HepG2 (cell line): Measurements from ENCODE around the gene JPH2. TPM values are rescaled to one million over a fixed set of nuclear protein-coding genes. Genes with fewer than 3 reads are reported as not detected.

Source experiments
- GLI4 ChIP-seq: sonication (generic); formaldehyde crosslinking; IDR thresholded peaks from 2 replicates; pipeline ENCODE4 v1.5.1; 2020; ENCODE audit warnings: missing genetic modification reagents, mild to moderate bottlenecking, moderate library complexity, borderline replicate concordance
- HMGA1 ChIP-seq: sonication (generic); formaldehyde crosslinking; conservative IDR thresholded peaks from 2 replicates; pipeline ENCODE4 v1.4.0; 2020; ENCODE audit warnings: missing genetic modification reagents
- NPAS2 ChIP-seq: sonication (generic); formaldehyde crosslinking; IDR thresholded peaks from 2 replicates; pipeline ENCODE4 v1.8.0; 2022; ENCODE audit warnings: mild to moderate bottlenecking, missing genetic modification reagents, borderline replicate concordance
- PHB2 ChIP-seq: fragments of 450-650 bp; IDR thresholded peaks from 2 replicates; pipeline ENCODE4 v1.6.1; 2018; ENCODE audit not compliant: partially characterized antibody
- PRPF4 ChIP-seq: fragments of 200-400 bp; formaldehyde crosslinking; IDR thresholded peaks from 2 replicates; pipeline ENCODE4 v1.6.1; 2016; ENCODE audit warnings: low read length, low read depth; ENCODE audit not compliant: poor library complexity, severe bottlenecking
- SPEN ChIP-seq: sonication (generic); formaldehyde crosslinking; IDR thresholded peaks from 2 replicates; pipeline ENCODE4 v1.5.1; 2020; ENCODE audit warnings: low read depth, mild to moderate bottlenecking, missing genetic modification reagents
- U2AF2 ChIP-seq: fragments of 200-400 bp; formaldehyde crosslinking; IDR thresholded peaks from 2 replicates; pipeline ENCODE4 v1.6.1; 2017; ENCODE audit warnings: low read depth, mild to moderate bottlenecking, low read length
- ZFP41 ChIP-seq: sonication (generic); formaldehyde crosslinking; IDR thresholded peaks from 2 replicates; pipeline ENCODE4 v1.4.0; 2020; ENCODE audit warnings: mild to moderate bottlenecking, missing genetic modification reagents, borderline replicate concordance
- ZNF225 ChIP-seq: sonication (generic); formaldehyde crosslinking; IDR thresholded peaks from 2 replicates; pipeline ENCODE4 v1.4.0; 2020; ENCODE audit warnings: mild to moderate bottlenecking, missing genetic modification reagents
- ZNF232 ChIP-seq: sonication (generic); formaldehyde crosslinking; IDR thresholded peaks from 2 replicates; pipeline ENCODE4 v1.4.0; 2020; ENCODE audit warnings: missing genetic modification reagents, borderline replicate concordance
- ZNF24 ChIP-seq: fragments of 450-650 bp; IDR thresholded peaks from 2 replicates; pipeline ENCODE4 v1.6.1; 2017; ENCODE audit warnings: antibody characterized with exemption, mild to moderate bottlenecking
- ZNF260 ChIP-seq: sonication (generic); formaldehyde crosslinking; IDR thresholded peaks from 2 replicates; pipeline ENCODE4 v1.4.0; 2020; ENCODE audit warnings: missing genetic modification reagents, low read depth, mild to moderate bottlenecking, borderline replicate concordance
- ZNF30 ChIP-seq: sonication (generic); formaldehyde crosslinking; IDR thresholded peaks from 2 replicates; pipeline ENCODE4 v1.5.0; 2020; ENCODE audit warnings: mild to moderate bottlenecking, missing genetic modification reagents
- ZNF549 ChIP-seq: sonication (generic); formaldehyde crosslinking; IDR thresholded peaks from 2 replicates; pipeline ENCODE4 v1.5.0; 2020; ENCODE audit warnings: missing genetic modification reagents
- ZNF557 ChIP-seq: sonication (generic); formaldehyde crosslinking; IDR thresholded peaks from 2 replicates; pipeline ENCODE4 v1.4.0; 2020; ENCODE audit warnings: missing genetic modification reagents
- ZNF577 ChIP-seq: sonication (generic); formaldehyde crosslinking; IDR thresholded peaks from 2 replicates; pipeline ENCODE4 v1.4.0; 2020; ENCODE audit warnings: mild to moderate bottlenecking, low read depth, missing genetic modification reagents, borderline replicate concordance
- ZNF841 ChIP-seq: sonication (generic); formaldehyde crosslinking; IDR thresholded peaks from 2 replicates; pipeline ENCODE4 v1.8.1; 2023; ENCODE audit warnings: missing genetic modification reagents, borderline replicate concordance
- ZSCAN20 ChIP-seq: sonication (generic); formaldehyde crosslinking; IDR thresholded peaks from 2 replicates; pipeline ENCODE4 v1.4.0; 2020; ENCODE audit warnings: missing genetic modification reagents, mild to moderate bottlenecking, borderline replicate concordance
- ZSCAN25 ChIP-seq: sonication (generic); formaldehyde crosslinking; IDR thresholded peaks from 2 replicates; pipeline ENCODE4 v1.8.0; 2022; ENCODE audit warnings: mild to moderate bottlenecking, missing genetic modification reagents
- polyA plus RNA-seq, 8 experiments: library from polyadenylated mRNA; depleted of rRNA in 3 of 8; stranded (reverse) in 7 of 8; unstranded in 1 of 8; fragments of >200 nt; fragmentation: Illumina TruSeq in 4 of 8; extraction: Trizol in 4 of 8; gene quantifications; 2 replicates each; pipeline versions ENCODE4 v1.2.1 to v1.2.3, GENCODE V29; 2011 to 2016; ENCODE audit warnings: low read depth in 4 of 8, missing spikeins in 1 of 8, mixed read lengths in 1 of 8; ENCODE audit not compliant: insufficient read depth in 1 of 8
- total RNA-seq, 5 experiments: library from RNA; depleted of rRNA; stranded (reverse); fragments of >200 nt; fragmentation: Illumina TruSeq; extraction: Trizol; gene quantifications; 2 replicates each; pipeline ENCODE4 v1.2.3, GENCODE V29; 2016; ENCODE audit warnings: low read depth in 1 of 5
- TF ChIP-seq, protein P1 (sequence below): sonication (generic); formaldehyde crosslinking; IDR thresholded peaks from 2 replicates; pipeline ENCODE4 v1.5.0; 2020; ENCODE audit warnings: missing genetic modification reagents
- TF ChIP-seq, protein P2 (sequence below): sonication (generic); formaldehyde crosslinking; IDR thresholded peaks from 2 replicates; pipeline ENCODE4 v1.4.0; 2020; ENCODE audit warnings: mild to moderate bottlenecking, missing genetic modification reagents
- TF ChIP-seq, protein P3 (sequence below): sonication (generic); formaldehyde crosslinking; IDR thresholded peaks from 2 replicates; pipeline ENCODE4 v1.8.0; 2023; ENCODE audit warnings: mild to moderate bottlenecking, missing genetic modification reagents
- TF ChIP-seq, protein P4 (sequence below): sonication (generic); formaldehyde crosslinking; IDR thresholded peaks from 2 replicates; pipeline ENCODE4 v1.5.0; 2020; ENCODE audit warnings: missing genetic modification reagents
- TF ChIP-seq, protein P5 (sequence below): sonication (generic); formaldehyde crosslinking; IDR thresholded peaks from 2 replicates; pipeline ENCODE4 v1.4.0; 2020; ENCODE audit warnings: missing genetic modification reagents
- TF ChIP-seq, protein P6 (sequence below): sonication (generic); formaldehyde crosslinking; IDR thresholded peaks from 2 replicates; pipeline ENCODE4 v1.5.0; 2020; ENCODE audit warnings: missing genetic modification reagents
- TF ChIP-seq, protein P7 (sequence below): sonication (generic); formaldehyde crosslinking; IDR thresholded peaks from 2 replicates; pipeline ENCODE4 v1.4.0; 2020; ENCODE audit warnings: mild to moderate bottlenecking, low read depth, missing genetic modification reagents

JPH2 gene
- total and polyA plus RNA-seq, 2 of the 13 experiments (the other 11 are each of a cell fraction or from before 2014, with no cell fraction given), result 0.42 TPM; not detected in 1

DNA sequence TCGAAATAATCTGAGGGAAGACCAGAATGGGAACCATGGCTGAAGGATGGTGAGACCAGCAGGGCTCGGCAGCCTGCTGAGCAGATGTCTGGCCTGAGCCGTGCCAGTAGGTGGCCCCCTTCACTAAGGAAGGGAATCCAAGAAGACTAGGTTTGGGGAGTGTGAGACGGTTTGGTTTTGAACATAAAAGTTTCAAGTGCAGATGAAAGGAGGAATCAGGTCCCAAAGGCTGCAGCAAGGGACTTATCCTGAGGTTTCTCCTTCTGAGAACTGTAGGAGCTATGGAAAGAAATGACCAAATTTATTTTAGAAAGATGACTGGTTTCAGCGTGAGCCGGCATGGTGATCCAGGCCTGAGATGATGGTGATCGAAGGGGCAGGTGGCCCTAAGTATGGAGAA is 28.1 kb upstream of the JPH2 start (continued):
- TF ChIP-seq, protein P1, sequence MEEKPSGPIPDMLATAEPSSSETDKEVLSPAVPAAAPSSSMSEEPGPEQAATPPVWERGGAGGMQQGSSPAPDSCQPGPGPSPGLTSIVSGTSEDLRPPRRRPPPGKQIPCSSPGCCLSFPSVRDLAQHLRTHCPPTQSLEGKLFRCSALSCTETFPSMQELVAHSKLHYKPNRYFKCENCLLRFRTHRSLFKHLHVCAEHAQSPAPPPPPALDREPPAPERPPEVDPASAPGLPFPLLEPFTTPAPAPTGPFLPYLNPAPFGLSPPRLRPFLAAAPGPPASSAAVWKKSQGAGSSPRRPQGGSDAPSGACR (CRISPR knock-in tag), result no peak
- TF ChIP-seq PRPF4, result no peak
- TF ChIP-seq, protein P2, sequence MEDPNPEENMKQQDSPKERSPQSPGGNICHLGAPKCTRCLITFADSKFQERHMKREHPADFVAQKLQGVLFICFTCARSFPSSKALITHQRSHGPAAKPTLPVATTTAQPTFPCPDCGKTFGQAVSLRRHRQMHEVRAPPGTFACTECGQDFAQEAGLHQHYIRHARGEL, result no peak
- no peak for TF ChIP-seq SPEN (CRISPR knock-in tag)
- no peak for TF ChIP-seq PHB2
- no peak for TF ChIP-seq ZNF549 (CRISPR knock-in tag)
- TF ChIP-seq, protein P3, sequence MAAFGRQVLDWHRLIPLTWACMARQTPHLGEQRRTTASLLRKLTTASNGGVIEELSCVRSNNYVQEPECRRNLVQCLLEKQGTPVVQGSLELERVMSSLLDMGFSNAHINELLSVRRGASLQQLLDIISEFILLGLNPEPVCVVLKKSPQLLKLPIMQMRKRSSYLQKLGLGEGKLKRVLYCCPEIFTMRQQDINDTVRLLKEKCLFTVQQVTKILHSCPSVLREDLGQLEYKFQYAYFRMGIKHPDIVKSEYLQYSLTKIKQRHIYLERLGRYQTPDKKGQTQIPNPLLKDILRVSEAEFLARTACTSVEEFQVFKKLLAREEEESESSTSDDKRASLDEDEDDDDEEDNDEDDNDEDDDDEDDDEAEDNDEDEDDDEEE (CRISPR knock-in tag), result no peak
- TF ChIP-seq ZSCAN20 (CRISPR knock-in tag), result no peak
- no peak for TF ChIP-seq GLI4
- TF ChIP-seq ZNF232 (CRISPR knock-in tag), result no peak
- TF ChIP-seq, protein P4, sequence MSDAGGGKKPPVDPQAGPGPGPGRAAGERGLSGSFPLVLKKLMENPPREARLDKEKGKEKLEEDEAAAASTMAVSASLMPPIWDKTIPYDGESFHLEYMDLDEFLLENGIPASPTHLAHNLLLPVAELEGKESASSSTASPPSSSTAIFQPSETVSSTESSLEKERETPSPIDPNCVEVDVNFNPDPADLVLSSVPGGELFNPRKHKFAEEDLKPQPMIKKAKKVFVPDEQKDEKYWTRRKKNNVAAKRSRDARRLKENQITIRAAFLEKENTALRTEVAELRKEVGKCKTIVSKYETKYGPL (CRISPR knock-in tag), result no peak
- no peak for TF ChIP-seq ZNF577 (CRISPR knock-in tag)
- TF ChIP-seq, protein P5, sequence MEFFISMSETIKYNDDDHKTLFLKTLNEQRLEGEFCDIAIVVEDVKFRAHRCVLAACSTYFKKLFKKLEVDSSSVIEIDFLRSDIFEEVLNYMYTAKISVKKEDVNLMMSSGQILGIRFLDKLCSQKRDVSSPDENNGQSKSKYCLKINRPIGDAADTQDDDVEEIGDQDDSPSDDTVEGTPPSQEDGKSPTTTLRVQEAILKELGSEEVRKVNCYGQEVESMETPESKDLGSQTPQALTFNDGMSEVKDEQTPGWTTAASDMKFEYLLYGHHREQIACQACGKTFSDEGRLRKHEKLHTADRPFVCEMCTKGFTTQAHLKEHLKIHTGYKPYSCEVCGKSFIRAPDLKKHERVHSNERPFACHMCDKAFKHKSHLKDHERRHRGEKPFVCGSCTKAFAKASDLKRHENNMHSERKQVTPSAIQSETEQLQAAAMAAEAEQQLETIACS (CRISPR knock-in tag), result no peak
- no peak for TF ChIP-seq ZFP41 (CRISPR knock-in tag)
- TF ChIP-seq, protein P6, sequence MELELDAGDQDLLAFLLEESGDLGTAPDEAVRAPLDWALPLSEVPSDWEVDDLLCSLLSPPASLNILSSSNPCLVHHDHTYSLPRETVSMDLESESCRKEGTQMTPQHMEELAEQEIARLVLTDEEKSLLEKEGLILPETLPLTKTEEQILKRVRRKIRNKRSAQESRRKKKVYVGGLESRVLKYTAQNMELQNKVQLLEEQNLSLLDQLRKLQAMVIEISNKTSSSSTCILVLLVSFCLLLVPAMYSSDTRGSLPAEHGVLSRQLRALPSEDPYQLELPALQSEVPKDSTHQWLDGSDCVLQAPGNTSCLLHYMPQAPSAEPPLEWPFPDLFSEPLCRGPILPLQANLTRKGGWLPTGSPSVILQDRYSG (CRISPR knock-in tag), result no peak
- no peak for TF ChIP-seq ZNF30
- no peak for TF ChIP-seq ZSCAN25 (CRISPR knock-in tag)
- TF ChIP-seq NPAS2 (CRISPR knock-in tag), result no peak
- TF ChIP-seq, protein P7, sequence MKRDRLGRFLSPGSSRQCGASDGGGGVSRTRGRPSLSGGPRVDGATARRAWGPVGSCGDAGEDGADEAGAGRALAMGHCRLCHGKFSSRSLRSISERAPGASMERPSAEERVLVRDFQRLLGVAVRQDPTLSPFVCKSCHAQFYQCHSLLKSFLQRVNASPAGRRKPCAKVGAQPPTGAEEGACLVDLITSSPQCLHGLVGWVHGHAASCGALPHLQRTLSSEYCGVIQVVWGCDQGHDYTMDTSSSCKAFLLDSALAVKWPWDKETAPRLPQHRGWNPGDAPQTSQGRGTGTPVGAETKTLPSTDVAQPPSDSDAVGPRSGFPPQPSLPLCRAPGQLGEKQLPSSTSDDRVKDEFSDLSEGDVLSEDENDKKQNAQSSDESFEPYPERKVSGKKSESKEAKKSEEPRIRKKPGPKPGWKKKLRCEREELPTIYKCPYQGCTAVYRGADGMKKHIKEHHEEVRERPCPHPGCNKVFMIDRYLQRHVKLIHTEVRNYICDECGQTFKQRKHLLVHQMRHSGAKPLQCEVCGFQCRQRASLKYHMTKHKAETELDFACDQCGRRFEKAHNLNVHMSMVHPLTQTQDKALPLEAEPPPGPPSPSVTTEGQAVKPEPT, result no peak
- no peak for TF ChIP-seq HMGA1
- TF ChIP-seq ZNF841, result no peak
- TF ChIP-seq ZNF24, result no peak
- TF ChIP-seq ZNF260 (CRISPR knock-in tag), result no peak
- TF ChIP-seq ZNF225, result no peak
- no peak for TF ChIP-seq U2AF2
- TF ChIP-seq ZNF557 (CRISPR knock-in tag), result no peak
